ENCODE data around the gene CD180.

The CD180 gene

DNA sequence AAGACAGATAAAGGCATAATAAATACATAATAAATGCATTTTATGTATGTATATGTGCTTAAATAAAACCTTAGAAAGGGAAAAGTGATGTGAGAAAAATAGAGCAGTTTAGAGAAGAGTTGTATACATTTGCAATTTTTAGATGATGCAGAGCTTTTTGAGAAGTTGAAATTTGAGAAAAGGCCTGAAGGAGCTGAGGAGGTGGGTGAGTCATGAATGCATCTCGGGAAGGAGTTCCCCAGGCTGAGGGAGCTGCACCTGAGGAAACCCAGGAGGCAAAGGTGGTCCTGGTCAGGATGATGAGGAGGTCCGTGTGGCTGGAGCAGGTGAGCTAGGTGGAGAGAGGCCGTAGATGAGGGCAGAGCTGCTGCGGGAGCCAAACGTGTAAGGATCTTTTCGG, 17.4 kb upstream of the CD180 start:
- in situ Hi-C loops (cut with MboI; ENCODE audit: low sequenced_read_pairs), result no loop called here

DNA sequence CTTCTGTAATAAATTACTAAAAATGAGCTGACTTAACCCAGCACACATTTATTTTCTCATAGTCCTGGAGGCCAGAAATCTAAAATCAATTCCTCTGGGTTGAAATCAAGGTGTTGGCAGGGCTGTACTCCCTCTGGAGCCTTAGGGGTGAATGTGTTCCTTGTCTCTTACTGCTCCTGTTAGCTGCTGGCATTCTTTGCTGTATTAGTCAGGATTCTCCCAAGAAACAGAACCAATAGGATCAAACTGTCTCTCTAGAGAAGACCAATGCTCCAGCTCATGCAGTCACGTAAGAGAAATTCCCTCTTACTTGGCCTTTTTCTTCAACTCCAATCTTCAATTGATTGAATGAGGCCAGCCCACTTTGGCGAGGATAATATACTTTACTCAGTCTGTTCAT, 15.3 kb upstream of the CD180 start:
- in situ Hi-C loops (cut with MboI; ENCODE audit: low sequenced_read_pairs), result no loop called here

DNA sequence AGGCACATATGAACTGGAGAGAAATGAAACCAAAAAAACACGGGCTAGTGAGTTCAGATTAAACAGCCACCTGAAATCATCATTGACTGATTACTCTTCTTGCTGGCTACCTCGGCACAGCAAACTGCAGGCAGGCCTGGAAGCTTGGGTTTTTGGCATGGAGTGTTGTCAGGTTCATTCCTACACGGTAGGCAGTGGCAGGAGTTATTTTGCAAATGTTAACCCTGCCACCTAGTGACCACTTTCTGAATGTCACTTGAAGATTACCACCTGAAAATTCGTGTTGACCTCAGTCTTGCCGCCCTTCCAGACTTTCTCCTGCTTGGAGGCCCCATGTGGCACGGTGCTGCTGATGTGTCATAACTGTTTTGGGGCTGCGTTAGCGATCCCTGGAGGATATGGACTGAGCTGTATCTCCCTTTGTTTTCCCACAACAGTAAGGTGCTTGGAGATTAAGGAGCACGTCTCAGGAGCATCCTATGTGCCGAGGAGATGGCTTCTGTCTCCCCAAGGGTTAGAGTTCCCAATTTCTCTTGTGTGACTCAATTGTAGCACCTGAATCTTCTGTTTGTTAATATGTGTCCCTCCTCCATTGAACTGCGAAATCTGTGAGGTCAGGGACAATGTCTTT, 12.7 kb upstream of the CD180 start:
- in situ Hi-C loops (cut with MboI; ENCODE audit: low sequenced_read_pairs), result no loop called here

DNA sequence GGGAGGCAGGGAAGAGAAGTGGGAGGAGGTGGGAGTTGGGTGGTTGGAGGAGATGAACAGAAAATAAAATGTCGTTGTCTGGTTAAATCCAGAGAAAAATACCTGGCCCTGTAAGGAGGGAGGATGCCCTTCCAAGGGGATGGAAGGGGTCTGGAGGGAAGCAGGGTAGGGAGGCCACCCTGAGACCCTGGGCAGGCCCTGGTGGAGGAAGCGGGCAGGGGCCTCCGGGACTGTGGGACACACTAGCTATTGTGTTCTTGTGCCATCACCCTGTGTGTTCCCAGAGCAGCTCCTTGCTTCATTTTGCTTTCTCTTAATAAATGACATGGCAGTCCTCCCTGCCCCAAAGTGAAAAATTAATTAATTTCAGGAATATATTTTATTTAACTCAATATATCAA, 11.8 kb upstream of the CD180 start:
- in situ Hi-C loops (cut with MboI; ENCODE audit: low sequenced_read_pairs), result no loop called here

DNA sequence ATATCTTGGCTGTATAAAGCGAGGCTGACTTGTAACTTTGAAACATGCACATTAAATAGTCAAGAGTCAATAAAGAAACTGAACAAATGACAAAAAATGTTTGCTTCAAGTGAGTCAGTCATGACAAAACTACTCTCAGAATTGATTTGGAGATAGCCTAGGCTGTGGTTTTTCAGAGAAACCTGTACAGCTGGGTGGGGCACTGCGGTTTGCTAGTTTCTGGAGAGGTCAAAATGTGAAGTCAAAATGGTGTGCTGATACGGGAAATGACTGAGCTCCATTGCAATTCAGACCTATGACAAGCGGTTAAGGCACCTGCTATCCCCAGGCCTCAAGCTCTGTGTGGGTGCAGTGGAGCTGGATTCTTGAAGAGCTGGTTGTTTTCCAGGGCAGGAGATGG, 10.3 kb upstream of the CD180 start:
- in situ Hi-C loops (cut with MboI; ENCODE audit: low sequenced_read_pairs), result no loop called here

DNA sequence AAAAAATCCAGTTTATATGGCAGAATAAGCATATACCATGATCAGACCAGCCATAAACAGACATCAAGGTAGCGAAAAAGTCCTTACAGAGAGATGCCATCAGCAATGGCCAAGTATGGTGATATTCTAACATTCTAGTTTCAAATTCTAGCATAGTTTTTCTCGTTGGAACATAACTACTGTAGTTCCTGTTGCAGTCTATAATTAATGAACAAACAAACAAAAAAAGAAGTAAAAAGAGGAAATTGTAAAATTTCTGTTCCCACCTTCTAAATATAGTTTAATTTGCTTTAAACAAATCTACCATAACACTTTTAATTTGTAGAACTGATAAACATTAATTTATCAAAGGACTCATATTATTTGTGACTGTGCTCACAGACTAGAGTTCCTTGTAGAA, 9.9 kb upstream of the CD180 start:
- in situ Hi-C loops (cut with MboI; ENCODE audit: low sequenced_read_pairs), result no loop called here

DNA sequence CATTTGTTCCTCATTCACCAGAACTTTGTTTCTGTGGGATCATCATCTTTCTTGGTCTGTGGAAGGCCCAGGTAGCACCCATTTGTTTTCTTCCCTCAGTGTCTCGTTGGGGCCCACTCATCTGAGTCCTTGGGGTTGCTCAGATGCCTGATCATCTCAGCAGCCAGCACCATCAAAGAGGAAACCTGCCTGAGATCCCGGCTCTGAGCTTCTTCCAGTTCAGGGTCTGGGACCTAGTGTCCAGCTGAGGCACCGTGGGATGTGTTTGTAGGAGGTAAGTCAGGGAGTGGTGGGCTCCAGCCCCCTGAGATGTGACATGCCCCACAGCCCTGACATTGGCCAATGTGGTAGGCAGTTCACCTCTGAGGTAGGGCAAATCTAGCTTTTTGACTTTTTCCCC, 9.4 kb upstream of the CD180 start:
- in situ Hi-C loops (cut with MboI; ENCODE audit: low sequenced_read_pairs), result no loop called here

DNA sequence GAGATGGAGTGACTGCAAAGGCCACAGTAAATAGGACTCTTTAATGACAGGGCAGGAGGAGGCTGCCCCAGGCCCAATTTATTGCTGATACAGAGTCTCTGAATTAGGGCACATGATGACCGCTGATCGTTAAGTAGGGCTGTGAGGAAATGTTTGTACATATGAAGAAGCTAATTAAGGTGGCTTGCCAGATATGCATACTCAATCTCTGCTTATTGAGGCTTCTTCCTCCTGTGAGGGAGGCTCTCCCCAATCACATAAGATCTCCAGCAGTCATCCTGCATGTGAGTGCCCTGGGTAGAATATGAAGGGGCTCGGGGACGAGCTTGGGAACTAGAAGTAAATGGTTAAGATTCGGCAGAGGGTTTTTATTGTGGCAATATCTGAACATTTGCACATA, 8.2 kb upstream of the CD180 start:
- in situ Hi-C loops (cut with MboI; ENCODE audit: low sequenced_read_pairs), result no loop called here

DNA sequence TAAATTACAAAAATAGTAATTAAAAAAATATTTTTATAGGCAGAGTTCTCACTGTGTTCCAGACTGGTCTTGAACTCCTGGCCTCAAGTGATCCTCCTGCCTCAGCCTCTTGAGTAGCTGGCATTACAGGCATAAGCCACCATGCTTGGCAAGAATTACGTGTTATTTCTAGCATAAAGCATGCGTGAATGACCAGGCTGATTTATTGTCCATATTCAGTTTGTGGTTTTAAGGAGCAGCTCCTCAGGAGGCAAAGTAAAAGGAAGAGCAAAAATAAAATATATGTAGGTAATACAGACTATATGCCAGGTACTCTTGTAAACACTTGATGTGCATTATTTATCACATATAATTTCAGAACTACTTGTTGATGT, 7.1 kb upstream of the CD180 start:
- in situ Hi-C loops (cut with MboI; ENCODE audit: low sequenced_read_pairs), result no loop called here

DNA sequence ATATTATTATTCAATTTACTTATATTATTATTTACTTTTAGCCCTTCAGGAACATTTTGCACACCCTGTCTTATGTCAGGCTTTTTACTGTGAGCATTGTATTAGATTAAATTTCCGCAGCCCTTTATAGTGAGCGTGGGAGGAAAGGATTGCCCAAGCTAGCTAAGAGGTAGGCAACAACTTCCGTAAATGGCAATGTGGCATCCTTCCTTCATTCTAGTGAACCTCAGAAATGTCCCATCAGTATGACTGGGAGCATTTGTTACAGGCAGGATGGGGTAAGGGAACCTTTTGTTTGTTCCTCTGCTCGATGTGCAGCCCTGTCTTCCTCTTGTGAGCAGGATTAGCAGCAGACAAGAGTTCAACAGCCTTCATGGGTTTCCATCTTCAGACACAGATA, 6.2 kb upstream of the CD180 start:
- in situ Hi-C loops (cut with MboI; ENCODE audit: low sequenced_read_pairs), result no loop called here

DNA sequence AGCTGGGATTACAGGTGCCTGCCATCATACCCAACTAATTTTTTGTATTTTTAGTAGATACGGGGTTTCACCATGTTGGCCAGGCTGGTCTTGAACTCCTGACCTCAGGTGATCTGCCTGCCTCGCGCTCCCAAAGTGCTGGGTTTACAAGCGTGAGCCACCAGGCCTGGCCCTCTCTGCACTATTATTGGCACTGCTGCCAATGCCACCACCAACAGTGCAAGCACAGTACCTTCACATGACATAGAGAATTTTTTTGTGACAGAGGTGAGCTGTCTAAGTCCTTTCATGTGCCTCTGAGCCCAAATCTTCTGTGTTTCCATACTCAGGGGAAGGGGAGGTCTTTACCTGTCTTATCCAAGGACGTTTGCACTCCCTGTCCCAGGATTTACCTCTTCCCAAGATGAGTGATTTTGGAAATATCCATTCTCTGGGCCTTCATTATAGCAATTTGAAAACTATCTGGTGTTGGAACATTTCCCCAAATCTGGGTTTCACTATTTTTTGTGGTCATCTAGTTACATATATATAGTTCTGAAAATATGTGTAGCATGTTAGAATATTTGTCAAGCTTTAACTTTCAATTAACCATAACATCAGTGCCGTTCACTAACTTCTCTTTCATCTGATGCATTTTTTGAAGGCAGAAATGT, 5.4 kb upstream of the CD180 start:
- in situ Hi-C loops (cut with MboI; ENCODE audit: low sequenced_read_pairs), result no loop called here

DNA sequence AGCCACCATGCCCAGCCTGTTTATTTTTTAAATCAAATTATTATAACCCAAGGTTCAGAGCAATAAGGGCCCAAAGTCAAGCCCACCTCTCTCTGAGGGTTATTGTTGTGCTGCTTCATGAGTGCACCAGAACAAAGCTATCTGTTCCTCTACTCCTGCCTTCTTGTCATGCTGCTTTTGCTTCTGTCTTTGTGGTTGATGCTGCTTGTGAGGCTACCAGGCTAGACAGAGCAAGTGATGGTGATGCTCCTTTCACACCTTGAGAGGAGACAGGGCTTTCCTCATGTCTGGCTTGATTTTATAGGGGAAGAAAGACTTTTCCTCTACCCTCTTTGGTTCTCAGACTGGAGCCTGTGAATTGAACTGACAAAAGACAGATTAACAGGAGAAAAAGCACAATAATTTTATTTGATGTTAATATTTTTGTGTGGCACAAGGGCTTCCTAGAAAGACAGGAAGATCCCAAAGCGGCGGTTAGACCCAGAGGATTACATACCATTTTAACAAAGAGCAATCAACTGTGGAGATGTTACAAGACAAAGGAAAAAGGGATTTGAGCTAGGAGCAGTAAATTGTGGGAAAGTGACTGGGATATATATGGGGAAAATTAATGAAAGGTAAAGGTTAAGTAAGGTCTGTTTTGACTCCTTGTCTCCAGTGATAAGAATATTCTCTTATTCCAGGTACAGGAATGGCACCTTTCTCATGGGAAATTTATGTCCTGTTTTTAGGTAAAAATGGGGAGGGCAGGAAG, 4.4 kb upstream of the CD180 start:
- in situ Hi-C loops (cut with MboI; ENCODE audit: low sequenced_read_pairs), result no loop called here

DNA sequence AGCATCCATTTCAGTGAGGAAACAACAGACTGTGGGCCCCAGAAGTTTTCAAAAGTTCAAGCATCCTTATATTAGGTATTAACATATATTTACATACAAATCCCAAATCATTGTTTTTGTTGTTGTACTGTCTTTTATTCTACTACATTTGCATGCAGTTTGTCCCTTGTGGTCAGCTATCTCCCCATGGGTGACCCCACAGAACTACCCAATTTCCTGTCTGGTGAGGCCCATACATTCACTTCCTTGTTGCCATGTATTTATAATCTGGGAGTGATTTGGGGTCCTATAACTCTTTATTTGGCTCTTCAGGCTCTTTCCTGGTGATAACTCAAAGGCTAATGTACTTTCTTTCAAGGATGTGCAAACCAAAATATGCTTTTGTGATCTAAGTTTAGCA, 3.3 kb upstream of the CD180 start:
- in situ Hi-C loops (cut with MboI; ENCODE audit: low sequenced_read_pairs), result no loop called here

DNA sequence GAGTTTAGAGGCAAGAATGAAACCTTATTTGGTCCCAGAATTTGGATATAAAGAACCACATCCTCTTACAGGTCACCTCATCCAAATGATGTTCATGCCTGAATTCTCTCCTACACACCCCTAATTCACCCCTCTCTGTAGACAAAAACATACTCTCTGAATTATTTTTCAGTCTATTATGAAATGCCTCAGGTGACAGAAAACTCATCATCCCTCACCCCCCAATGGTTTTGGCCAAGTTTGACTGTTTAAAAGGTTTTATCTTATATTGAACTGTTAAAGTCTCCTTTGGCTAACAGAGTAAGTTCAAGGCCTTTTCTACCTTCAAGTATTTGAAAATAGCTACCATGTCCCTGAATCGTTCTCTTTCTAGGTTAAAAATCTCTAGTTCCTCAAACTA, 2.3 kb upstream of the CD180 start:
- in situ Hi-C loops (cut with MboI; ENCODE audit: low sequenced_read_pairs), result no loop called here

DNA sequence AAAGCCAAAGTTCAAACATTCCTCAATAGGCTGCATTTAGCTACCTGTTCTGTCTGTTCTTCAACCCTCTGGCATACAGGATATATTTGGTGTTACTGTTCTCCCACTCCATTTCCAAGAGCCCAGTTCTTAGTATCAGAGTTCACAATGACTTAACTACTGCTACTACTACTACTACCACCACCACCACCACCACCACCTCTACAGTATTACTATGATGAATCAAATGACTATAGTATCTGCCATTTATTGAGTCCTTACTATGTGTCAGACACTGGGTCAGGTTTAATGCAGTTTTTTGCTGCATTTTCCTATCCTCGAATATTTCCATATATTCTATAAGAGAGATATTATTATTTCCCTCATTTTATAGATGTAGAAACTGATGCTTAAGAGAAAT, 937 bp upstream of the CD180 start:
- in situ Hi-C loops (cut with MboI; ENCODE audit: low sequenced_read_pairs), result no loop called here

DNA sequence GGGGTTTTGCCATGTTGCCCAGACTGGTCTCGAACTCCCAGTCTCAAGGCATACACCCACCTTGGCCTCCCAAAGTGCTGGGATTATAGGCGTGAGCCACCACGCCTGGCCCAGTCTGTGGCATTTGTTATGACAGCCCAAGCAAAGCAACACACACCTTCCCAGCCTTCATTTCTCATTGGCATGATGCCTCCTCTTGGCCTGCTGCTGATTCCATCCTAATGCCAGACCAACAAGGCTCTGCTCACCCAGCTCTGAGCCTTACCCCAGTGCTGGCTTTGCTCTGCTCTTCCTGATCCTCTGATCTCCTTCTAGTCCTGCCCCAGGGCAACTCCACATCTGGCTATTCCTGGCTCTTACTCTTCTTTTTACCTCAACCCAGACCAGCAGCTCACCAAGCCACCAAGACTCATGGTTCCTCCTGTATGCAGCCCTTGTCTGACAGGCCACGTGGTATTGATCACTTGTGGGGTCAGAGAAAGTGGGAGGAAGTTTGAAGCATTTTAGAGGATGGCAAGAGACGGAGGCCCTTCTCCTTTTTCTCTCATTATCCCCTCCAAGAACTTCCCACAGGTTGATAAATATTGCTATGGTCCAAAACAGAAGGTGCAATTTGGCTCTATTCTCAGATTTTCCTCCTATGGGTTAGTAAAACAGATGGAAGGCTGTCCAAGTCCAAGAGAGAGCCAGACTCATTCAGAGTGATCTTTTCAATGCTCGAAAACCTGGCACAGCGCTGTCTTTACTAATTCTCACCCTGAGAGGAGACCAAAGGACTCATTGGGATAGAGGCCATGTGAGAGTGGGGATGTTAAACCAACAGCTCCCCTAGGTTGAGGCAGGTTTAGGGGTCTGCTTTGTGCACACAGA, 958 bp downstream of the CD180 start:
- in situ Hi-C loops (cut with MboI; ENCODE audit: low sequenced_read_pairs), result no loop called here

DNA sequence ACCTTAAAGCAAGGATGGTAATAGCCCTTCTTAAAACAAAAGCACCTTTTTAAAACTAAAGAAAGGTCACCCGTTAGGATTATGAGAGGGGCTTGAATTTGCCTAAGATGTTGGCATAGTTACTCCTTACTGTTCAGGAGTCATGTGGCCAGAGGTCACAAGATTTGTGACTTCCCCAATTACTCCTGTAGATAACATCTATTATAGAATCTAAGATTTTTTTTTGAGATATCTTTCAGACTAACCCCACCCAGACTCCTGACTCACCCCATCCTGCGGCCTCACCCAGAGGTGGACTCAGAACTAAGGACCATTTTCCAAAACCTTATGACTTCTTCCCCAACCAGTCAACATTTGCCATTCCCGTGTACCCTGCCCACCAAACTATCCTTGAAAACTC, 2.4 kb downstream of the CD180 start:
- in situ Hi-C loops (cut with MboI; ENCODE audit: low sequenced_read_pairs), result no loop called here

DNA sequence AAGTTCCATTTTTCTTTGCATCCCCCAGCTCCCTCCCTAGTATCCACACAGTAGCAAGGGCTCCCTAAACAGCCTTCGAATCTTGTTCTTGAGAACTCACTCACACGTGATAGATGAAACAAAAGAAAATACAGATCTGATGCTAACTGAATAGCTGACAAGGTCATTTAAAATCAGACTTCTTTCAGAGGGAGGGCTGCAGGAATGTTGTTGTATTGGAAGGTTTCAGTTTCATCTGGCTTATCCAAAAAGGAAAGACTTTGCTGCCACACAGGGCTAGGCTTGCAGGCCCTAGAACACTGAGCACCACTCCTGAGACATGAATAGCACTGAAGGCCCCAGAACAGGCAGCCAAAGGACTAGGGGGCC, 3.2 kb downstream of the CD180 start:
- in situ Hi-C loops (cut with MboI; ENCODE audit: low sequenced_read_pairs), result no loop called here

DNA sequence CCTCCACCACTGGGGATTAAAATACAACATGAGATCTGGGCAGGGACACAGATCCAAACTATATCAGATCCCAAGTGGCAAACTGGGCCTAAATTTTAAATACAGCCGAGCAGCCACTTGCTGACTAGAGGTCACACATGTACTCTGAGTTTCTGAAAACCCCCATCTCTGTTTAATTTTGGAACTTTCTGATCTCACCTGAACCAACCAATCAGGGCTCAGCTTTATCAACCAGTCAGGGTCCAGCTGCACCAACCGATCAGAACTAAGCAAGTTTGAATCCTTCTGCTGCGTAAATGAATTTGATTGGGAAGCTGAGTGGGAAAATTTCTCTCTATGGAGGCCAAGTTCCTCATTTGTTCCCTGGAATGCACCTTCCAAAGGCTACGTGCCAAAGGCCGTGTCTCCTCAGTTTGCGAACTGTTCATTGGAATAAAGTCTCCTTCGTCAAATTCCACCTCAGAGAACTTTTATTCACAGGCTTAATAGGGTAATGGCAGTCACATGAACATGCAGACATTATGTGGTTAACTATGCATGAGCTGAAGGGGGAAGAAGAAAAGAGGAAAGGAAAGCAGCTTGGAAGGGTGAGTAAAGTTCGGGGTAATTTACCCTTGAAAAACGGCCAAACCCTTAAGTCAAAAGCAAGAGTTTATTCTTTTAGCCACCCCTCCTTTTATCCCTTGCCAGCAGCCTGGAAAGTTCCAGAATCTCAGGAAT, 3.7 kb downstream of the CD180 start:
- in situ Hi-C loops (cut with MboI; ENCODE audit: low sequenced_read_pairs), result no loop called here

DNA sequence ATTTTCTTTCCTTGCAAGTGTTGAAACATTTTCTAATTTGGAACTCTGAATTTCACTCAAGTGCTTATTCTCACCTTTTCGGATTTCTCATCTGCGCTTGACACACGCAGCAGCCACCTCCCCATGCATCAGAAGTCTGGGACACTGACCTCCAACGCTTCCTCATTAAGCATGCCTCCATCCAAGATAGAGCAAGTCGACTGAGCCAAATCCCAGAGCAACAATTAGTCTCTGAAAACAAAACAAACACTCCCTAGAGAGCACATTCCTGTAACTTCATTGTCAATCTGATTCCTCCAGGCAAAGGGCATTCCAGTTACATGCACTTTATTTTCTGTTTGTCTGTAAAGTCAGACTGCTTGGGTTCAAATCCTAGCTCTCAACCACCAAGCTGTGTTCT, 5.7 kb downstream of the CD180 start:
- in situ Hi-C loops (cut with MboI; ENCODE audit: low sequenced_read_pairs), result no loop called here

DNA sequence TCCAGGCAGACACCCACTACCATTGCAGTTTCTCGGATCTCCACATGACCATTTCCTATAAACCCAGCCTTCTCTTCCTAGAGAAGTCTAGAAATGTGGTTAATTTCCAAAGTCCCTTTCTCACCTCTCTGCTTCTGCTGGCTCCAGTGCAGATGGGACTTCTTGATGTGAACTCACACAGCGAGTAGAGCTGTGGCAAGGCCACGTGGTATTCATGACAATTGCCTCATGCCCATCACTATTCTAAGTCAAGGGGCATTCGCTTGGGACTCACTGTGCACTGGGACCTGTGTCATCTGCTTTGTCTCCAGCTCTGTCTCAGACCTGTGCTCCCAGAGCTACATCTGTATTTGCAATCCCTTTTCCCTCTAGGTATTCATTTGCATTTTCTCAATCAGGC, 6.2 kb downstream of the CD180 start:
- in situ Hi-C loops (cut with MboI; ENCODE audit: low sequenced_read_pairs), result no loop called here
